Immature natural killer cell (primary cell): ENCODE measurements around the gene C3orf18. TPM values are rescaled to one million over a fixed set of nuclear protein-coding genes. Genes with fewer than 3 reads are reported as not detected.

Experiments
- DNase-seq, 3 donors: peaks; one replicate each; pipeline ENCODE4 v3.0.0; 2022; ENCODE audit warnings: mixed read lengths in 1 of 3
- H3K27ac Mint-ChIP-seq, 6 donors: one replicate each; pipeline ENCODE4 v1.8.0; 2020; ENCODE audit warnings: mixed read lengths in 6 of 6, mild to moderate bottlenecking in 5 of 6, inconsistent platforms in 4 of 6, moderate library complexity in 3 of 6
- H3K27me3 Mint-ChIP-seq, 3 donors: one replicate each; pipeline ENCODE4 v1.8.0; 2020 to 2021; ENCODE audit warnings: low read depth in 3 of 3, mild to moderate bottlenecking in 3 of 3, mixed read lengths in 3 of 3, moderate library complexity in 3 of 3, inconsistent platforms in 1 of 3
- H3K36me3 Mint-ChIP-seq, 3 donors: one replicate each; pipeline ENCODE4 v1.8.0; 2020; ENCODE audit warnings: mixed read lengths in 3 of 3, inconsistent platforms in 2 of 3, mild to moderate bottlenecking in 2 of 3
- H3K4me1 Mint-ChIP-seq, 2 donors: one replicate each; pipeline ENCODE4 v1.8.0; 2020; ENCODE audit warnings: inconsistent platforms in 2 of 2, mild to moderate bottlenecking in 2 of 2, mixed read lengths in 2 of 2, moderate library complexity in 1 of 2
- H3K4me3 Mint-ChIP-seq, 5 donors: one replicate each; pipeline ENCODE4 v1.8.0; 2020; ENCODE audit warnings: mild to moderate bottlenecking in 5 of 5, mixed read lengths in 5 of 5, inconsistent platforms in 3 of 5, moderate library complexity in 3 of 5
- H3K9me3 Mint-ChIP-seq, 6 donors: one replicate each; pipeline ENCODE4 v1.8.0; 2020; ENCODE audit warnings: mild to moderate bottlenecking in 6 of 6, mixed read lengths in 6 of 6, inconsistent platforms in 4 of 6, moderate library complexity in 3 of 6
- polyA plus RNA-seq, 3 donors: library from polyadenylated mRNA; unstranded; fragments of 300-500 nt; fragmentation: Illumina TruSeq; gene quantifications; one replicate each; pipeline ENCODE4 v1.2.3, GENCODE V29; 2021

C3orf18 gene
- 10 to 100 TPM in 2 of 3 donors, 1 to 10 TPM in 1; 8.8 to 28.8 (median 11.5) TPM for polyA plus RNA-seq

GRCh38 chr3:50567386-50568167 lies at the start of gene C3orf18:
TSS of gene C3orf18 (minus strand) at chr3:50567747. CDS start at chr3:50565699, 2,048 bp downstream.
- Mint-ChIP-seq H3K4me3 (peak within 1 kb of the TSS; percentile 87 to 96 (median 94)), H3K27me3 (peaks cover 2 to 8% (median 2%) of the 10 kb centered on the region in 3 donors), H3K36me3 (peaks cover 0 to 4% (median 0%) of the 10 kb centered on the region in 3 donors), H3K4me1 (peaks cover 48 to 51% of the 10 kb centered on the region in 2 donors), H3K27ac (peak within 1 kb of the TSS; percentile 94 to 99 (median 97)), H3K9me3 (no peaks in the 10 kb centered on the region)
- DNase-seq, result peak; percentile 92 to 93 (median 92)

- H3K27ac Mint-ChIP-seq, result peak overlapping the region; percentile 87 to 94 (median 92)
- DNase-seq, result peak; percentile 95 to 96 (median 96)
- peaks cover 79 to 80% of the 10 kb centered on the region in 2 donors for H3K4me1 Mint-ChIP-seq
- H3K4me3 Mint-ChIP-seq, result peak overlapping the region; percentile 82 to 93 (median 89)
- H3K27me3 Mint-ChIP-seq, result peaks cover 0 to 7% (median 3%) of the 10 kb centered on the region in 3 donors
- H3K36me3 Mint-ChIP-seq, result no peaks in the 10 kb centered on the region
- H3K9me3 Mint-ChIP-seq, result no peaks in the 10 kb centered on the region
Measured at GRCh38 chr3:50616770-50617095, 49.2 kb upstream of the C3orf18 start.

GRCh38 chr3:50616003-50616769 lies 48.6 kb upstream of the C3orf18 start:
- Mint-ChIP-seq H3K36me3 (no peaks in the 10 kb centered on the region), H3K4me3 (peak overlapping the region; percentile 82 to 93 (median 89)), H3K9me3 (no peaks in the 10 kb centered on the region), H3K4me1 (peaks cover 78 to 80% of the 10 kb centered on the region in 2 donors), H3K27me3 (peaks cover 0 to 9% (median 3%) of the 10 kb centered on the region in 3 donors), H3K27ac (peak overlapping the region; percentile 87 to 94 (median 92))
- peak; percentile 76 to 82 (median 80) for DNase-seq

GRCh38 chr3:50615190-50615589 lies 47.6 kb upstream of the C3orf18 start:
- Mint-ChIP-seq H3K9me3 (no peaks in the 10 kb centered on the region), H3K4me1 (peaks cover 75 to 80% of the 10 kb centered on the region in 2 donors), H3K36me3 (peaks cover 0 to 3% (median 0%) of the 10 kb centered on the region in 3 donors), H3K27me3 (peaks cover 0 to 9% (median 3%) of the 10 kb centered on the region in 3 donors), H3K4me3 (peak overlapping the region in 1 of 5 donors; percentile 42), H3K27ac (no peak overlapping the region)
- DNase-seq, result no peak

- Mint-ChIP-seq H3K9me3 (no peaks in the 10 kb centered on the region), H3K4me1 (peaks cover 75 to 80% of the 10 kb centered on the region in 2 donors), H3K27me3 (peaks cover 0 to 9% (median 3%) of the 10 kb centered on the region in 3 donors), H3K4me3 (peak overlapping the region; percentile 92 to 97 (median 94)), H3K27ac (peak overlapping the region; percentile 90 to 96 (median 93)), H3K36me3 (peaks cover 7 to 14% (median 10%) of the 10 kb centered on the region in 3 donors)
- no peak for DNase-seq
Measured at GRCh38 chr3:50612970-50613846, 45.7 kb upstream of the C3orf18 start.

- peak in 1 of 3 donors; percentile 27 for DNase-seq
- no peaks in the 10 kb centered on the region for H3K9me3 Mint-ChIP-seq
- peaks cover 0 to 9% (median 3%) of the 10 kb centered on the region in 3 donors for H3K27me3 Mint-ChIP-seq
- peaks cover 79 to 82% of the 10 kb centered on the region in 2 donors for H3K4me1 Mint-ChIP-seq
- peak overlapping the region; percentile 90 to 96 (median 93) for H3K27ac Mint-ChIP-seq
- peak overlapping the region; percentile 92 to 97 (median 94) for H3K4me3 Mint-ChIP-seq
- peaks cover 13 to 22% (median 17%) of the 10 kb centered on the region in 3 donors for H3K36me3 Mint-ChIP-seq
Measured at GRCh38 chr3:50612234-50612882, 44.8 kb upstream of the C3orf18 start.

GRCh38 chr3:50611464-50612233 lies 44.1 kb upstream of the C3orf18 start, which contains the start of gene CISH:
TSS of gene CISH (minus strand) at chr3:50611774. CDS start at chr3:50611650, 124 bp downstream.
- Mint-ChIP-seq H3K27me3 (peaks cover 0 to 6% (median 2%) of the 10 kb centered on the region in 3 donors), H3K36me3 (peaks cover 16 to 25% (median 20%) of the 10 kb centered on the region in 3 donors)

GRCh38 chr3:50610992-50611463 lies 43.5 kb upstream of the C3orf18 start:
- H3K27ac Mint-ChIP-seq, result peak overlapping the region; percentile 90 to 96 (median 93)
- H3K4me1 Mint-ChIP-seq, result peaks cover 86 to 89% of the 10 kb centered on the region in 2 donors
- peaks cover 0 to 6% (median 0%) of the 10 kb centered on the region in 3 donors for H3K27me3 Mint-ChIP-seq
- H3K9me3 Mint-ChIP-seq, result no peaks in the 10 kb centered on the region
- DNase-seq, result no peak
- peak overlapping the region; percentile 92 to 97 (median 94) for H3K4me3 Mint-ChIP-seq
- peaks cover 22 to 30% (median 24%) of the 10 kb centered on the region in 3 donors for H3K36me3 Mint-ChIP-seq

More at GRCh38 chr3:50611464-50612233, 44.1 kb upstream of the C3orf18 start, which contains the start of gene CISH:
- peak; percentile 90 to 92 (median 92) for DNase-seq
- Mint-ChIP-seq H3K9me3 (no peaks in the 10 kb centered on the region), H3K27ac (peak within 1 kb of the TSS; percentile 90 to 96 (median 93)), H3K4me1 (peaks cover 86 to 89% of the 10 kb centered on the region in 2 donors), H3K4me3 (peak within 1 kb of the TSS; percentile 92 to 97 (median 94))

- H3K4me1 Mint-ChIP-seq, result peaks cover 86 to 90% of the 10 kb centered on the region in 2 donors
- peak overlapping the region; percentile 90 to 96 (median 93) for H3K27ac Mint-ChIP-seq
- DNase-seq, result no peak
- peak overlapping the region; percentile 92 to 97 (median 94) for H3K4me3 Mint-ChIP-seq
- peaks cover 28 to 36% (median 30%) of the 10 kb centered on the region in 3 donors for H3K36me3 Mint-ChIP-seq
- H3K9me3 Mint-ChIP-seq, result no peaks in the 10 kb centered on the region
- H3K27me3 Mint-ChIP-seq, result peaks cover 0 to 6% (median 0%) of the 10 kb centered on the region in 3 donors
Measured at GRCh38 chr3:50610181-50610971, 42.8 kb upstream of the C3orf18 start.

GRCh38 chr3:50609763-50610085 lies 42.2 kb upstream of the C3orf18 start:
- Mint-ChIP-seq H3K9me3 (no peaks in the 10 kb centered on the region), H3K27ac (peak overlapping the region; percentile 90 to 96 (median 93)), H3K27me3 (peaks cover 0 to 6% (median 0%) of the 10 kb centered on the region in 3 donors), H3K36me3 (peaks cover 31 to 39% (median 33%) of the 10 kb centered on the region in 3 donors), H3K4me3 (peak overlapping the region; percentile 92 to 97 (median 94)), H3K4me1 (peaks cover 89 to 94% of the 10 kb centered on the region in 2 donors)
- no peak for DNase-seq
